Gastrocnemius medialis (tissue), 4 donors: ENCODE measurements around the gene RNF223.

Source experiments
- CTCF ChIP-seq, 5 experiments: fragments of 450-650 bp in 3 of 5; fragments of 200-600 bp in 2 of 5; sonication (generic) in 2 of 5; IDR thresholded peaks in 4 of 5; conservative IDR thresholded peaks in 1 of 5; 1 replicate in 4 of 5; 2 replicates in 1 of 5; pipeline ENCODE4 v1.5.1; 2016 to 2019; ENCODE audit warnings: antibody characterized with exemption in 5 of 5, mild to moderate bottlenecking in 3 of 5, moderate library complexity in 3 of 5
- POLR2A ChIP-seq, 2 donors: fragments of 450-650 bp; IDR thresholded peaks; one replicate each; pipeline ENCODE4 v1.6.1; 2017; ENCODE audit warnings: antibody characterized with exemption in 2 of 2, mild to moderate bottlenecking in 2 of 2, moderate library complexity in 2 of 2

GRCh38 chr1:1038694-1039093, 35.4 kb downstream of the RNF223 start:
- TF ChIP-seq POLR2A (IDR thresholded peaks at IDR 0.05) (no peak), CTCF (IDR thresholded peaks at IDR 0.05 in 4 of 5, conservative IDR thresholded peaks at IDR 0.05 in 1 of 5) (no peak)
